ENCODE measurements around the gene ARVCF.

The ARVCF gene

DNA sequence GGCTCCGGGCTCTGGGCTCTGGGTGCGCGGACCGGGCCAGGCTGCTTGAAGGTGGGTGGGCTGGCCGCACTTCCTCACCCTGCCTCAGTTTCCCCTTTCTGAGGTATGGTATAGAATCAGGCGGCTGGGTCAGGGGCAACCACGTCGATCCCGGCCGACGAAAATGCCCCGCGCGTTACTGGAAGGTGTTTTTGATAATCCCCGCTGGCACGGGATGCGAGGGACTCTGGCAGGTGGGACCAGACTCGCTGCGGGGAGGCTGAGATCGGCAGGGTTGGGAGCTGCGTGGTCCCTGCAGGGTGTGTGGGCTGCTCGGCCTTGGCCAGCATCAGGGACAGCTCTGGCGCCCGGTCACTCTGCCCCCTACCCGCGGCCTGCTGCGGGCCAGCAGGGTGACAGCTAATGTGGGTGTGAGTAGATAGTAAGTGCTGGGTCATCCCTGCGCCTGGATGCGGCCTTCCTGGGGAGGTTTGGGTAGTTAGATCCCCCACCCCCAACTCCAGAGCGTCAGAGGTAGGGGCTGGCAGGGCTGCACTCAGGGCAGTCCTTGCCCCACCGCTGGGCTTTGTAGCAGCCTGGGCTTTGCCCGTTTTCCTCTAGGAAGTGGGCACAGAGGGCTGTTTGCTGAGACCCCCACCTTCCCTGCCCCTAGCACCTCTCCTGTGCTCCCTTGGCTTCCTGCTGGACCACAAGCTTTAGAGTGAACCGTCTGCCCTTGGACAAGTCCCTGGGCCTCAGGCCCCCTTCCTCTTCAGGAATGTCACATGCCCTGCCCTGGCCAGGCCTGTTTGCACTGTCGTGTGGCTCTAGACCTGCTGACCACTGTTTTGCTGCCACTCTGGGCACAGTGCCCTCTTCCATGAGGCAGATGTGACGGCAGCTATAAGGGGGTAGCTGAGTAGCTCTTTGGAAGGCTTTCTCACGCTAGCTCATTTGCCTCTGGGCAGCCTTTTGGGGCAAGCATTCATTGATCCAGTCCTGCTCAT, 4.9 kb upstream of the ARVCF start:
- peak overlapping the region; percentile 95 for H3K4me3 ChIP-seq
- DNase-seq (ENCODE audit: low spot score), result peak; percentile 86
- H3K27ac ChIP-seq, result peak overlapping the region; percentile 87 to 95
- TF ChIP-seq, protein P1, sequence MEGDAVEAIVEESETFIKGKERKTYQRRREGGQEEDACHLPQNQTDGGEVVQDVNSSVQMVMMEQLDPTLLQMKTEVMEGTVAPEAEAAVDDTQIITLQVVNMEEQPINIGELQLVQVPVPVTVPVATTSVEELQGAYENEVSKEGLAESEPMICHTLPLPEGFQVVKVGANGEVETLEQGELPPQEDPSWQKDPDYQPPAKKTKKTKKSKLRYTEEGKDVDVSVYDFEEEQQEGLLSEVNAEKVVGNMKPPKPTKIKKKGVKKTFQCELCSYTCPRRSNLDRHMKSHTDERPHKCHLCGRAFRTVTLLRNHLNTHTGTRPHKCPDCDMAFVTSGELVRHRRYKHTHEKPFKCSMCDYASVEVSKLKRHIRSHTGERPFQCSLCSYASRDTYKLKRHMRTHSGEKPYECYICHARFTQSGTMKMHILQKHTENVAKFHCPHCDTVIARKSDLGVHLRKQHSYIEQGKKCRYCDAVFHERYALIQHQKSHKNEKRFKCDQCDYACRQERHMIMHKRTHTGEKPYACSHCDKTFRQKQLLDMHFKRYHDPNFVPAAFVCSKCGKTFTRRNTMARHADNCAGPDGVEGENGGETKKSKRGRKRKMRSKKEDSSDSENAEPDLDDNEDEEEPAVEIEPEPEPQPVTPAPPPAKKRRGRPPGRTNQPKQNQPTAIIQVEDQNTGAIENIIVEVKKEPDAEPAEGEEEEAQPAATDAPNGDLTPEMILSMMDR (IDR thresholded peaks at IDR 0.05), result no peak

DNA sequence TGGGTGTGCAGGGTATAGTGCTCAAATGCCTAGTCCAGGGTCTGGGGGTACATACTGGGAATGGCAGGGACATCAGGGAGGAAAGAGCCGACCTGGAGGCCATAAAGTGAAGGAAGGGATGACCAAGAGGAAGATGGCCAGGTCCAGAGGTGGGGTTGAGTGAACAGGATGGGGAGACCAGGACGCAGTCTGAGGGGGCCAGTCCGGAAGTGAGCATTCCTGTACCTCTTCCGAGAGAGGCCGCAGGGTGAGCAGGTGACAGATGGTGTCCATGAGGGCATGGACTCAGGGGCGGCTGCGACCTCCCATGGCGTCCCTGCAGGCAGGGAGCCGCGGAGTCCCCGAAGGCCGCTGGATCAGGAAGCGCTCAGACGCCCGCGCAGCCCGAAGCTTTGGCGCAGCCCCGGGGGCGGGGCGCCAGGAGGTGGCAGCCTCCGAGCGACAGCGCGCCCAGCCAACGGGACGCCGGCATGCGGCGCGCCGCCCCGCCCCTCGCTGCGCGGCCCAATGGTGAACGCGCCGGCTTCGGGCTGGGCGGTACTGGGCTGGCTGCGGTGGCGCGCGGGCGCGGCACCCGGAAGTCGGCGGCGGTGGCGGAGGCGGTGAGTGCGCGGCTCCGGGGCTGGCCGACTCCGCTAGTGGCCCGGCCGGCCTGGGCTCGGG, 4.0 kb upstream of the ARVCF start, which contains the start of gene TANGO2:
TSS of gene TANGO2 (plus strand) at position 578 of the 663 bp plus-strand sequence. CDS start 15,689 bp downstream, outside the sequence.
- Histone ChIP-seq H3K4me3 (peak within 1 kb of the TSS; percentile 95), H3K27ac (peak within 1 kb of the TSS; percentile 87 to 95)
- peak; percentile 91 for DNase-seq (ENCODE audit: low spot score)
- TF ChIP-seq, protein P1 (IDR thresholded peaks at IDR 0.05), result no peak

DNA sequence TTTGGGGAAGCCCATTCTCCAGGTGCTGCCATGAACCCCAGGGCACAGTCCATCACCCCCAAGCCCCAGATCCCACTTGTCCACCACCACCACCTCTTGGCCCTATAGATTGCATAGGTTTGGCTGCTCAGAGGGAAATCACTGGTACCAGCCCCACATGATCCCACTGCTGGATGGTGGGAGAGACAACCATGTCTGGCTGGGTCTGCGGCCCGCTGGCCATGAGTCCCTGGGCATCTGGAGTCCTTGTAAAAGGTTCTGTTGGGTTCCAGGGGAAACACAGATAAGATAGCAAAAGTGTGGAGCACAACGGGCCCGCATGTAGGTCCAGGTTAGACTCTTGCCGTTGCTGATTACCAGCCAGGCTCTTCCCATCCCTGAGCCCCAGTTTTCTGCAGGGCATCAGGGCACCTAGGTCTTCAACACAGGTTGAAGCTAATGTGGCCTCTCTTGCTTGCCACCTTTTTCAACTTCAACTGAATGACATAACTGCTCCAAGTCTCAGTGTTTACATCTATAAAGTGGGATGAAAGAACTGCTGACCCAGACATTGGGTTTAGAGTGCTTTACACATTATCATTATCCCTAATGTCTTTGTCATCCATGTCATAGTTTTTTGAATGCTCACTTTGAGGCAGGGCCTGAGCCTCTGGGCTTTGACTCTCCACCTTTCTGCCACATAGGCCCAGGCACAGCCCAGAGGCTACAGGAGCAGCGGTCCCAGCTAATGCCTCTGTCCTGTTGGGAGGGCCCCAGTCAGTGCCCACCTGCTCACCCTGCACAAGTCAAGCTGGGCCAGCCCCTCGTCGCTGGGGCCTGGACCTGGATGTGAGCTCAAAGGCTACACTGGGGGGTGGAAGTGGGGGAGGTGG, 3.3 kb upstream of the ARVCF start:
- DNase-seq (ENCODE audit: low spot score), result no peak
- Histone ChIP-seq H3K27ac (peak overlapping the region; percentile 62 to 95), H3K4me3 (peak overlapping the region; percentile 95)
- TF ChIP-seq, protein P1 (IDR thresholded peaks at IDR 0.05), result no peak

DNA sequence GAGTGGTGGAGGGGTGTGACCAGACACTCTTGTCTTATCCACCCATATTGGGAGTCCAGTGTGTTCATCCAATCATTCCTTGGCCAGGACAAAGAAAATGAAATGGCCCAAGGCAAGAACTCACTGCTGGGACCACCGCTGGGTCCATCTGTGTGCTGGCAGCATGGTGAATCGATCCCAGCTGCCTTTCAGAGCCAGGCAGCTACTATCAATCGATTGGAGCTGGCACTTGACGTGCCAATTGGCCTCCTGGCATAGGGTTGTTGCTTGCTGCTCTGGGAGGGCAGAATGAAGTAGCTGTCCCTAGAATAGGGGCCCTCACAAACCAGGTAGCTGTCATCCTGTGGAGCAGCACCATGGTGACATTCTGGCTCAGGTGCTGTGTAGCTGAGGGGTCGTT, 1.4 kb upstream of the ARVCF start:
- no peak overlapping the region for H3K4me3 ChIP-seq
- TF ChIP-seq, protein P1 (IDR thresholded peaks at IDR 0.05), result no peak
- DNase-seq (ENCODE audit: low spot score), result no peak

DNA sequence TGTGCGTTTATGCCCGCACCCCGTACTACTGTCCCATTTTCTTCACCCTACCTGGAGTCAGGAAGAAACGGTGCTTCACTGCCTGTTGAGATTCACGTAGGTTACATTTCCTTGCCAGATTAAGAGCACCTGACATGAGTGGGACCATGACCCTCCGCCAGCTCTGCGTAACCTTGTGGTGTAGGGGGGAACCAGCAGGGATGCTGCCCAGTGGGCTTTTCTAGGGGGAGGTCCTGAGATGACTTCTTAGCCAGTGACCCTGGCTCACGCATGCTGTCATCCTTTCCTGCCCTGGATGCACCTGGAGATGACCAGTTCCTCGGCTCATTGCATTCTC, 967 bp upstream of the ARVCF start:
- H3K27ac ChIP-seq, result no peak overlapping the region
- no peak overlapping the region for H3K4me3 ChIP-seq
- TF ChIP-seq, protein P1 (IDR thresholded peaks at IDR 0.05), result no peak
- no peak for DNase-seq (ENCODE audit: low spot score)

More for the DNA sequence above, 1.4 kb upstream of the ARVCF start:
- no peak overlapping the region for H3K27ac ChIP-seq

DNA sequence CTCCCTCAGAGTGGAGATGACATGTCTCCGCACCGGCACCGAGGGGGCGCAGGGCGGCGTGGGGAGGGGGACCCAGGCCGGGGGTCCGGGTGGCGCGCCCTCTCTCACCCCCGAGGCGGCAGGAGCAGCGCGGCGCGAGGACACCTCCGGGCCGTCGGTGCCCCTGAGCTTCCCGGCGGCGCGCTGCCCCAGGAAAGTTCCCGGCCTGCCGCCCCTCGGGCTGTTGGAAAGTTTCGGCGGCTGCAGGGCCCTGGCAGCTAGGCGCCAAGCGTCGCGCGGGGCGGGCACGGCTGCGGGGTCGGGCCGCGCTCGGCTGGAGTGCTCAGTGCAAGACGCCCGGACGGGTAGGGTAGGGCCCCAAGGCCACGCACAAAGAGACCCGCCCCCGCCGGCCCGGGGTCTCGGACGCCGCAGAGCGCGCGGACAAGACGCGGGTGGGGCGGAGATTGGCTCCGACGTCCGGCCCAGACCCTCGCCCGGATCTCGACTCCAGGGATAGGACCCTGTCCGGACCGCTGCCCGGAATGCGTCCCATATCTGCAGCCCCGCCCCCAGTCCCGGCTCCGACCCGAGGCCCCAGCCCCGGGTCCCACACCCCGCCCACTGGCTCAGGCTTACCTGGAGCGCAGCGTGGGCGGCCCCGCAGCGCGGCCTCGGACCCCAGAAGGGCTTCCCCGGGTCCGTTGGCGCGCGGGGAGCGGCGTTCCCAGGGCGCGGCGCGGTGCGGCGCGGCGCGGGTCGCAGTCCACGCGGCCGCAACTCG, 471 bp downstream of the ARVCF start:
- DNase-seq (ENCODE audit: low spot score), result no peak
- H3K27ac ChIP-seq, result peak overlapping the region in 1 of 2 donors; percentile 62
- TF ChIP-seq, protein P1 (IDR thresholded peaks at IDR 0.05), result no peak
- peak overlapping the region; percentile 95 for H3K4me3 ChIP-seq

Data from coronary artery (tissue), 2 donors.